ENCODE data around the gene PHKB.
"Not testable (repeated sequence)": the region's sequence is repeated elsewhere in the genome, so short reads cannot be mapped to it uniquely, and the experiment has no call there.

The PHKB gene

DNA sequence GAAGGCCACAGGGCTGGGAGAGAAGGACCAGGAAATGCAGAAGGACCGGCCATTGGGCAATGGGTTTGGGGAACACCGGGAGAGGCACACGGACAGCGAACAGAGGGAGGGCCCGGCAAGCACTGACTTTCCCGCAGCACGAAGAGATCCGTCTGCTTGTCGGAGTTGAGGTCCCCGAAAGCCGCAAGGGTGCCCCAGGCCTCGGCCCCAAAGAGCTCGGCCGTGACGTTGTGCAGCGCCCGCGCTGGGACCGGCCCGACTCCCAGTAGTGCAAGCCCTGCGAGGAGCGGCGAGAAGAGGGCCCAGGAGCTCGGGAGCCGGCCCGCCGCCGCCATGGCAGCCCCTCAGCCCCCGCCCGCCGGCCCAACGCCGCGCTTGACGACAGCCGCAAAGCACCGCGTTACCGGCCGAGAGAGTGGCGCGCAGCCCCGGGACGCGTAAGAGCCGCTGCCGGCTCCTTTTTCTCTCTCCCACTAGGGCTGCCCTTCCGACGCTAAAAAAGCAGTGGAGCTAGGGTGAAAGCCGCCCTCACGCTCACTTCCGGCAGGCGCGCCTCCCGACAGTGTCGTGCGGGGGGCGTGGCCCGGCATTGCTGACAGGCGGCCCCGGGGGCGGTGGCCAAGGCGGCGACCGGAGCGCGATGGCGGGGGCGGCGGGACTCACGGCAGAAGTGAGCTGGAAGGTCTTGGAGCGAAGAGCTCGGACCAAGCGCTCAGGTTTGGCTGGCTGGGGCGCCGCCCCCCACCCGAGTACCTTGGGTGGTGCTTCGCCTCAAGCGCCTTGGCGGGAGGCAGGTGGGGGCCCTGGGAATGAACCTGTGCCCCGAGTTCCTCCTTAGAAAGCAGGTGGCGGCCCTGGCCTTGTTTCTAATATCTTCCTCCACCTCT is at the start of gene PHKB, which contains the start of gene ITFG1:
Gene PHKB, plus strand, starts transcription at position 621 of the 887 bp plus-strand sequence. Its CDS starts 20 bp downstream, at position 641.
Gene ITFG1, minus strand, starts transcription at position 353 of the 887 bp plus-strand sequence. Its CDS starts 18 bp downstream, at position 335.
- peak; percentile 78 for DNase-seq

DNA sequence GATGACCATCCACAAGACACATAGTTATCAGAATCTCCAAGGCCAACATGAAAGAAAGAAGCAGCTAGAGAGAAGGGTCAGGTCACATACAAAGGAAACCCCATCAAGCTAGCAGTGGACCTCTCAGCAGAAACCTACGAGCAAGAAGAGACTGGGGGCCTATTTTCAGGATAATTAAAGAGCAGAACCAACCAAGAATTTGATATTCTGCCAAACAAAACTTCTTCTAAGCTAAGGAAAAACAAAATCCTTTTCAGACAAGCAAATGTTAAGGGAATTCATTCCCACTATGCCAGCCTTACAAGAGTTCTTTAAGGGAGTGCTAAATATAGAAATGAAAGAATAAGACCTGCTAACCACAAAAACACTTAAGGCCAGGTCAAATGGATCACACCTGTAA is 48.1 kb upstream of the PHKB start:
- DNase-seq: no peak

DNA sequence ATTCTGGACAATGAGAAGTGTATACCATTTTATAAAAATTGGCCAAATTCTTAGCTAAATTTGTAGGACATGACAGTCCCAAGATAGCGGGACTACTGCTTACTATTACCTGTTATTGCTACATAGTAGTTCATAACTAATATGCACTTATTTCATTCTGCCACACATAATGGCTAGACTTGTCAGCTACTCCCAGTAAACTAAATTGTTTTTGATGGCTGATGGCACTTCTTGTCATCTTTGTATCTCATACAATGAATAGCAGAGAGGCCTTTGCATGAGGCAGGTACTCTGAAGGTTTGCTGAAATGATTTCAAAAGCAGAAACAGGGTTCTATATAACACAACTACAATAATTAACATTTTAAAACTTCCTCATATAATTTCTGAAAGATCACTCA is 44.3 kb upstream of the PHKB start:
- no peak for DNase-seq

DNA sequence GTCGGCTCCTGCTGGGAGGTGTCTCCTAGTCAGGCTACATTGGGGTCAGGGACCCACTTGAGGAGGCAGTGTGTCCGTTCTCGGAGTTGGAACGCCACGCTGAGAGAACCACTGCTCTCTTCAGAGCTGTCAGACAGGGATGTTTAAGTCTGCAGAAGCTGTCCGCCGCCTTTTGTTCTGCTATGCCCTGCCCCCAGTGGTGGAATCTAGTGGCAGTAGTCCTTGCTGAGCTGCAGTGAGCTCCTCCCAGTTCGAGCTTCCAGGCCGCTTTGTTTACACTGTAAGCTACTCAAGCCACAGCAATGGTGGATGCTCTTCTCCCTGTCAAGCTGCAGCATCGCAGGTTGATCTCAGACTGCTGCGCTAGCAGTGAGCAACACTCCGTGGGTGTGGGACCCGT is 36.3 kb upstream of the PHKB start:
- DNase-seq: no peak

DNA sequence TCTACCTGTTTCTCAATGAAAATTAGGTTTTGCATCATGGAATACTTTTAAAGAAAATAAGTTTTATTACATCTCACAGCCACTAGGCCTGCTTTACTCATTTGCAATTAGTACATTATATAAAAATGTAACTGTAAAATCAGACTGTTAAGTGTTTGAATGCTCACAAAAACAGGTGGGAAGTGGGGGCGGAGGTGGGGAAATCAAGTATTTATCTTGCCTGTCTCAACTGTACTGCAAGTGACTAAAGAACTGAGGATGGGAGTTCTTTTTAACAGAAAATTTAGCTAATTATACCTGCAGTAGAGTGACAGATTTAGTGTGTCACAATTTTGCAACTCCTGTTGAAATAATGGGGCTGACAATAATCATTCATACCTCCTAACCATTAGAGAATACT is 34.3 kb upstream of the PHKB start:
- no peak for DNase-seq

DNA sequence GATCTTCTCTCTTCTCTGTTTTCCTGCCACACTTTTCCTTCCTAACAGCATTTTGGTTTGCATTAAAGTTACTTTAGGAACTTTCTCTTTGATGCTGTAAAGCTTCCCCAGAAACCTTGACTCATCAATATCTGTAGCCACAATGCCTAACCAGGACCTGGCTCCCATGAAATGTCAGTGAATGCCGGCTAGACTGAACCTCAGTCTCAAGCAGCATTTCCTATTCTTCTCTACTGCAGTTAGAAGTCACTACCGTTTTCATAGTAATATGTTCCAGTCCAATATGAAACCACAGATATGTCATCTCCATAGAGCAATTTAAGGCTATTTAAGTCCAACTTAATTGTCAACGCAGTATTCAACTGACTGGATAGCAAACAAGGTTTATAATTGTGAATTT is 29.2 kb upstream of the PHKB start:
- DNase-seq: no peak

DNA sequence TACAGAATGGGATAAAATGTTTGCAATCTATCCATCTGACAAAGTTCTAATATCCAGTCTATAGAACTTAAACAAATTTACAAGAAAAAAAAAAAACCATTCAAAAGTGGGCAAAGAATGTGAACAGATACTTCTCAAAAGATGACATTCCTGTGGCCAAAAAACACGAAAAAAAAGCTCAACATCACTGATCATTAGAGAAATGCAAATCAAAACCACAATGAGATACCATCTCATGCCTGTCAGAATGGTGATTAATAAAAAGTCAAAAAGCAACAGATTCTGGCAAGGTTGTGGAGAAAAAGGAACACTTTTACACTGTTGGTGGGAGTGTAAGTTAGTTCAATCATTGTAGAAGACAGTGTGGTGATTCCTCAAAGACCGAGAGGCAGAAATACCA is 26.9 kb upstream of the PHKB start:
- not testable (repeated sequence) for DNase-seq

DNA sequence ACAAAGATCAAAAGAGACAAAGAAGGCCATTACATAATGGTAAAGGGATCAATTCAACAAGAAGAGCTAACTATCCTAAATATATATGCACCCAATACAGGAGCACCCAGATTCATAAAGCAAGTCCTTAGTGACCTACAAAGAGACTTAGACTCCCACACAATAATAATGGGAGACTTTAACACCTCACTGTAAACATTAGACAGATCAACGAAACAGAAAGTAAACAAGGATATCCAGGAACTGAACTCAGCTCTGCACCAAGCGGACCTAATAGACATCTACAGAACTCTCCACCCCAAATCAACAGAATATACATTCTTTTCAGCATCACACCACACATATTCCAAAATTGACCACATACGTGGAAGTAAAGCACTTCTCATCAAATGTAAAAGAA is 21.1 kb upstream of the PHKB start:
- DNase-seq: not testable (repeated sequence)

DNA sequence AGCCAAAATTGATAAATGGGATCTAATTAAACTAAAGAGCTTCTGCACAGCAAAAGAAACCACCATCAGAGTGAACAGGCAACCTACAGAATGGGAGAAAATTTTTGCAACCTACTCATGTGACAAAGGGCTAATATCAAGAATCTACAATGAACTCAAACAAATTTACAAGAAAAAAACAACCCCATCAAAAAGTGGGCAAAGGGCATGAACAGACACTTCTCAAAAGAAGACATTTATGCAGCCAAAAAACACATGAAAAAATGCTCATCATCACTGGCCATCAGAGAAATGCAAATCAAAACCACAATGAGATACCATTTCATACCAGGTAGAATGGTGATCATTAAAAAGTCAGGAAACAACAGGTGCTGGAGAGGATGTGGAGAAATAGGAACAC is 18.2 kb upstream of the PHKB start:
- not testable (repeated sequence) for DNase-seq

DNA sequence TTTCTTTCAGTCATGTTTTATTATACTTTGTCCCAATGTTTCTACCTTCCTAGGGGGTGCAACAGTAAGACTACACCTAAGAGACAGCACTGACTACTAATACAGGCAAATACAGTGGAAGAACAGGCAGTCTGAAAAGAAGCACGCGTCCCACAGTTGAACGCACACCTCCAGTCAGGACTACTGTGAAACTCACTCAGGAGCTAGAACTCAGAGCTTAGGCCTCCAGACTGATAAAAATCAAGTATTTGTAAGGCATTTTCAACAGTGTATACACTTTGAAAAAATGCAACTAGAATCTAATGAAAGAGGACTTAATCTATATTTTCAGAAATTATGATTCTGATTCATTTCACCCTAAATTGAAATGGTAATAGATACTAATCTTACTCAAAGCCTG is 14.7 kb upstream of the PHKB start:
- no peak for DNase-seq

DNA sequence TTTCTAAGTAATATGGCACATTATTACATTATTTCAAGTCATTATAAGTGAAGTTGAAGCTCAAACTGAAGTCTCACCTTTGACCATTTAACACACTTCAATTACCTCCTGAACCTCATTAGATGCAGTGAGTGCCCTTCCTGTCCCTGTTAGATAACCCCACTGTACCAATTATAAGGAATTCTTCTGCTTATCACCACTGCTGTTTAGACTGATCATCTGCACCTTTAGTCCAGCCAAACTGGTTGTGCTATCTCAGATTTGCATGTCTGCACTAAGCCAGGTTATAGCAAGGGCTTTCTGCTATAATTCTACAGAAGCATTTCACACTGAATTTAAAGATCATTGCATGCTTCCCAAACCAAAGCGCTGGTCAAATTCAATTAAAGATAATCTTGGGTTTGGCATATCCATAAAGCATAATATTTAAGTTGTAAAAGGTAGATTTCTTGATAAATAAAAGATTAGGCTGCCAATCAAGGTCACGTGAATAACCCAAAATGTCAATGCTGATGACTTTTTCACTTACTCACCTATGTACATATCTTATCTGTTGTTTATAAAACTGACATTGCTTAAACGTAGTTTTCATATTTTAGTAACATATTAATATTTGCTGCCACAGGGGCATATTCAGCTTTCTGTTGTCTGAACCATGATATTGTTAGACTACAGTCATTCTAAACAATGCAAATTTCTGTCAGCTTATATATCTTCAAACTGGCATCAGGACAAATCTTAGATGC is 12.1 kb upstream of the PHKB start:
- DNase-seq: no peak

DNA sequence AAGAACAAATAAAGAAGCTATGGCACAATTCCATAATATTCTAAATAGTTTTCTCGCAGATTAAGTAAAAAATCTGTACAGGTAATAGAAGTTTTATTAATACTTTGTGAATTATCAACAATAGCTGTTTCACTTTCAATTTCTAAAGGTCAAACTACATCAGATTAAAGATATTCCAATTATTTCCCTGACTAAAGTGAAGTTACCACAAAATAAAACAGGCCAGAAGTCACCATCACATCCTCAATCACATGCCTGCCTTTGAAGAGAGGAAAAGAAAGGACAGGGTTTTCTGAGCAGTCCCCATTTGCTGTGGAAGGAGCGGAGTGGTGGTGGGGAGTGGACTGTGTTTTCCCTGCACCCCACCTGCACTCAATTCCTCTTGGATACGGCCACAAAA is 11.3 kb upstream of the PHKB start:
- no peak for DNase-seq

DNA sequence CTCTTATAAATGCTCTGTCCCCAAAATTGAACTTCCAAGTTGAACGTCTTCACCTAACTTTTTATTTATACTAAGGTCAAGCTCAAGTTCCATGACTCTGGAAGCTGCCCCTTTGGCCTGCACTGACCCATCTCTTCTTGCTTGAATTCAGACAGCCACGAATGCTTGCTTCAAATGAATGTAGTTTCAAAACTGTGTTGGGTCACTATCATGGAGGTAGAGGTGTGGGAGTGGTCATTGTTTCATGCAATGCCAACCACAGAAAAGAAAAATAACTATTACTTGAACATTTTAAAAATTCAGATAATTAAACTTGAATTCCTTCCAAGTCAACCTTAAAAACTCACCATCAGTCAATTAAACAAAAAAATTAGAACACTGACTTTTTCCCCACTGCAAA is 2.8 kb upstream of the PHKB start:
- DNase-seq: no peak

DNA sequence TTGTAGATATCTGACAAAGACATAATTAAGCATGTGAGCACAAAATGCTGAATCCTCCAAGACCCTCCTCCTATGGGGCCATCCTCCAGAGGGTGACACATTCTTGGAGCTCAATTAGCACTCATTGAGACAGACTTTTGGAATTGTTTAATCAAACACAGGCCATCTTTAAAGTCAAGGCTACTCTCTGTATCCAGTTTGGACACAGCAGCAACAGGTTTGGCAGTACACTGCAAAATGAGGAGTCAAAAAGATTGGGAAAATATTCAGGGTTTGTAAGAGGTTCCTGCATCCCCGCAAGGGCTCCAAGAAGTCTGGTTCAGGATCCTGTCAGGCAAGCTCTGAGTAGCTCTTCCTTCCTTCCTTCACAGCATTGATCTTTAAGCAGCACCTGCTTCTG is 1.5 kb upstream of the PHKB start:
- DNase-seq: no peak

DNA sequence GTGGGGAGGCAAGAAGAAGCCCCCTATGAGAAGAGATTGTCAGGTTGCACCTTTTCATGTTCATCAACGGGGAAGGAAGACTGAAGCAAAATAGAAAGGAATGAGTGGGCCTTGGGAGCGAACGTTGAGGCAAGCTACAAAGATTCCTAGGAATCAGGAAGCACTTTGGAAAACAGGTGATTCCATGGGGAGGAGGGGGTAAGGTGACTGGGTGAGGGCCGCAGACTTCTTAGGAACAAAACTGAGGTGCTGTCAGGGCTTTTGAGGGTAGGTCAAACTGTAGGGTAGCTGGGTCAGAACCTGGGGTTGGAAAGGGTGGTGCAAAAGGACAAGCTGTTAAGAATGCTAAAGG is 796 bp upstream of the PHKB start:
- no peak for DNase-seq

DNA sequence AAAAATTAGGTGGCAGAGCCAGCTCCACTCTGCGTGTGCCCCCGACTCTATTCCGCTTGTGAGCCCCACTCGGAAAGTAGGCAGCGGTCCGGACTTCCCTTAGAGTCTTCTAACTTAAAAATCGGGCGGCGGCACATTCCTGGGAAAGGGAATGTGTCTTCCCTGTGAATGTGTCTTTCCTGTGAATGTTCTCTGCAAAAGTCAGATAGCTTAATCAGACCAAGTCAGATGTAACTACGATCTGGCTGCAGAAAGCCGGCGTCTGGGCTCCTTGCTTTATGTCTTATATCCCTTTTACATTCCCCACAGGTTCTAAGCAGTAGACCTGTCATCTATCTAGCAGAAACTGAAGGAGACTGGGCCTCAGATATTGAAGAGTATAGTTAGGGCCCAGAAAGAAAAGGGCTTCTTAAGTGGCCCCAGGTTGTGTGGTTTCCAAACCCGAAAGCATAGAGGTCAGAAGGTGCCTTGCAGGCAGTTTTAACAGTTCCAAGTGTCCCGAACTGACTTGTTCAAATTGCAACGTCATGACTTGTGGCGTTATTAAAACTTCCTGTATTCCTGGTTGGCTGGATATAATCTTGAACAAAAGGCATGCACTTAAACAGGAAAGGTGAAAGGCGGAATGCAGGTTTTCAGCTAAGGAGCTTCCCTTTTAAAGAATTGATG is 601 bp downstream of the PHKB start:
- DNase-seq: no peak

DNA sequence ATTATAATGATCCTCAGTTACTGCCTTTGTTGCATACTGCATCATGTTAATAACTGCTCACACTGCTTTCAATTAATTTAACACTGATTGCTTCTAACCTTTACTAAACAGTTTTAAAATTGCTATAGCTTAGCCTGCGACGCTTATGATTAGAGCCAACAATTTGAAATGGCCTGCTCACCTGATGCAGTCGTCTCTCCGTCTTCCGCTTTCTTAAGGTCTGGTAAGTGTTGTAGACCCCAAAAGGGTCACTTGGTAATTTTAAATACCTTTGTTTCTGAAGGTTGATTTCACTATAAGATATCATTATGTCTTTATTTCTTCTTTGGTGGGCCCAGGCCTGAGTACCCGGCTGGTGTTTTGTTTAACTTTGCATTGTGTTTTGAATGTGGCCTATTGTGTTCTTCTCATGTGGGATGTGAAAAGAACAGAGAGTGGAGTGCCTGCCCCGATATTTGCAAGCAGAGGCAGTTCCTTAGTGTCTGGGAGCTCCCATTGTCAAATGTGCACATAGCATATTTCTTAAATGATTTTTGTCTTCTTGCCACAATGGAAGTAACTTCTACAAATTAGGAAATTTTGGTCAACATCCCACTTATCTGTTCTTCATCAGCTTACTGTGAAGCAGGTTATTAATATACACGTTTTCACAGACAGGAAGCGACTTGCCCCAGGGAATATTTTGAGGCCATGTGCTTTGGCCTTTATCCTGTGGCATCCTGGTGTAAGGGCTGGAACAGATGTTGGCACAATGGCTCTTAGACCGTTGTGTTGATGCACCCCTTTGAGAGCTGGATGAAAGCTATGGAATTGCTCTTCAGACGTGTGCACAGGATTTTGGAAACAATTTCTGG is 2.9 kb downstream of the PHKB start:
- no peak for DNase-seq

DNA sequence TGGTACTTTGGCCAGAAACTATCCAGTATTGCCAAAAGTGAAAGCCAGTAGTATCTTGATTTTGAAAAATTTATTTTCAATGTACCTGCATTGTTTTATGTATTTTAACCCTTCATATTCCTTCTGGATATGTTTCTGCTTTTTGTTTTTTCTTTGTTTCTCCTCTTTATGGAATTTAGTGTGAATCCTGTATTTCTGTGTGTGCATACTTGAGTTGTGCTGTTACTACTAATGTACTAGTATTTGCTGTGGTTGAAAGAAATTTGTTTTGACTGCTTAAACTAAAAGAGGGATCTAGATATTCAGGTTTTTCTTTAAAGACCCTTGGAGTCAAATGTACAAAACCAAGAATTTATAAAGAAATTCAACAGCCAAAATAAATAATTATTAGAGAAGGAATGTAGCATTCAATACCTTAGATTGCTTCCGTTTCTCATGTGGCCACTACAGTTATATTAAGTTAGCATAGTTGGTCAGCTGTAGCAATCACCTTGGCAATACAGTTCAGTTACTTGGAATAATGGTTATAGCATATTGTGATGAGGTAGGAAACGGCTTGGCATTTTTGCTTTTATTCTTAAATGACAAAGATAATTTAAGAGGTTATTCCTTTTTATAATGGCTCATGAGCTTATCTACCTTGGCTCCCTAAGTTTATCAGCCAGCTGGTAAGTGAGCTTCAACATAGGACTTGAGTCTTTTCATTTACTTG is 4.9 kb downstream of the PHKB start:
- no peak for DNase-seq

DNA sequence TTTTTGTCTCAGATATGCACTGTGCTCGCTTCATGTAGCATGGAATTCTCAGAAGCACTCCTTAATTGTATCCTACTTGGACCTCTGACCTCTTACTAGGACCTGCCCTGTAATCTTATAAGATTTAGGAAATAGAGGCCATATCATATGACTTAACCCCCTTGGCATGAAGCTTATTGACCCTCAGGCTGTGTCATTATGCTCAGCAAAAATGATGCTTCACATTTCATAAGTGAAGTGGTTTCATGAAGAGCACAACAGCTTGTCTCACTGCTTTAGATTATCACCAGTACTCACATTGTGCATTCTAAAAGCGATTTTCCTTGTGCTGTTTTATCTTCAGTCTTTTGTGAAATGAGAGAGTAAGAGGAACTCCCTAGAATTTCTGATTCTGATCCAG is 6.4 kb downstream of the PHKB start:
- no peak for DNase-seq

DNA sequence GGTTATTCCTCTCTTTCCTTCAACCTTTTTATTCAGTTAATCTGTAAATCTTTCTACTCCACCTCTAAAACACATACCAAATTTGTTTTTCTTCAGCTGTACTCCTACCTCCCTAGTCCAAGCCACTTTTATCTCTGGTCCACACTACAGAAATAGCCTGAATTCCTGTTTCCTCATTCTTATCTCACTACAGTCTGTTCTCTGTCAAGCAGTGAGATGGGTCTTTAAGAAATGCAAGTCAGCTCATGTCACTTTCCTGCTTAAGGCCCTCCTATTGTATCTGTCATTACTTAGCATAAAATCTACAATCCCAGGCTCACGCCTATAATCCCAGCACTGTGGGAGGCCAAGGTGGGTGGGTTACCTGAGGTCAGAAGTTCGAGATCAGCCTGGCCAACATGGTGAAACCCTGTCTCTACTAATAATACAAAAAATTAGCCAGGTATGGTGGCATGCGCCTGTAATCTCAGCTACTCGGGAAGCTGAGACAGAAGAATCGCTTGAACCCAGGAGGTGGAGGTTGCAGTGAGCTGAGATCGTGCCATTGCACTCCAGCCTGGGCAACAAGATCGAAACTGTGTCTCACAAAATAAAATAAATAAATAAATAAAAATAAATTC is 7.0 kb downstream of the PHKB start:
- not testable (repeated sequence) for DNase-seq

DNA sequence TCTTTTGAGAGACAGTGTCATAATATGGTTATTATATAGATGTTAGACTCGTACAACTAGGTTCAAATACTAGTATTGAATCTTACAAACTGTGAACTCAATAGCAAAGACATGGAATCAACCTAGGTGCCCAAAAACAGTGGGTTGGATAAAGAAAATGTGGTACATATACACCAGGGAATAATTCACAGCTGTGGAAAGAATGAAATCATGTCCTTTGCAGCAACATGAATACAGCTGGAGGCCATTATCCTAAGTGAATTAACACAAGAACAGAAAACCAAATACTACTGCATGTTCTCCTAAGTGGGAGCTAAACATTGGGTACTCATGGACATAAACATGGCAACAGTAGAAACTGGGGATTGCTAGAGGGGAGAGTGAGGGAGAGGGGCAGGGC is 8.1 kb downstream of the PHKB start:
- no peak for DNase-seq

DNA sequence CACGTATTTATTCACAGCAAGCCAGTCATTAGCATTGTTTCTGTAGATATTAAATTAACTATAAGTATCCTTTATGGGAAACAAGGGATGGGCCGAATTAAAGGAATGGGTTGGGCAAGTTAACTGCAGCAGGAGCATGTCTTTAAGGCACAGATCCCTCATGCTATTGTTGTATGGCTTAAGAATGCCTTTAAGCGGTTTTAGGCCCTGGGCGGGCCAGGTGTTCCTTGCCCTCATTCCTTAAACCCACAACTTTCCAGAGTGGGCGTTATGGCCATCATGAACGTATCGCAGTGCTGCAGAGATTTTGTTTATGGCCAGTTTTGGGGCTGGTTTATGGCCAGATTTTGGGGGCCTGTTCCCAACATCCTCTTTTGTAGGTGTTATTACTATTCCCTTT is 9.1 kb downstream of the PHKB start:
- no peak for DNase-seq
